Thyroid gland (tissue), 4 donors: ENCODE measurements around the gene BCL2. TPM values are rescaled to one million over a fixed set of nuclear protein-coding genes. Genes with fewer than 3 reads are reported as not detected.

Source experiments
- DNase-seq, 2 donors: peaks; one replicate each; pipeline ENCODE4 v3.0.0-alpha.2; 2019
- H3K27ac ChIP-seq, 3 donors: fragments of 200-600 bp; sonication (generic); 1 replicate in 2 of 3; 2 replicates in 1 of 3; pipeline ENCODE4 v1.5.1; 2016 to 2019; ENCODE audit warnings: mild to moderate bottlenecking in 1 of 3, moderate library complexity in 1 of 3
- H3K27me3 ChIP-seq: fragments of 200-600 bp; sonication (generic); one replicate; pipeline ENCODE4 v1.5.1; 2019
- H3K36me3 ChIP-seq, 2 donors: fragments of 200-600 bp; sonication (generic); one replicate each; pipeline ENCODE4 v1.5.1; 2016 to 2019
- H3K4me1 ChIP-seq, 2 donors: fragments of 200-600 bp; sonication (generic); one replicate each; pipeline ENCODE4 v1.5.1; 2017 to 2019
- H3K4me3 ChIP-seq, 3 donors: fragments of 200-600 bp; sonication (generic); replicated peaks in 1 of 3; 1 replicate in 2 of 3; 2 replicates in 1 of 3; pipeline ENCODE4 v1.5.1; 2016; ENCODE audit warnings: mild to moderate bottlenecking in 1 of 3
- H3K9me3 ChIP-seq: fragments of 200-600 bp; sonication (generic); one replicate; pipeline ENCODE4 v1.5.1; 2017
- POLR2A ChIP-seq, 2 donors: fragments of 450-650 bp; IDR thresholded peaks; one replicate each; pipeline ENCODE4 v1.6.1; 2017; ENCODE audit warnings: antibody characterized with exemption in 2 of 2, mild to moderate bottlenecking in 2 of 2, moderate library complexity in 1 of 2
- WGBS, 2 donors: methylation state at CpG; one replicate each; pipeline ENCODE4 v1.1.5; 2017; 5-methylcytosine and 5-hydroxymethylcytosine counted together
- intact Hi-C: fragments of 100-400 bp; cut with DNase I; formaldehyde crosslinking; loops from one replicate; pipeline ENCODE4 v1.15.1; 2023
- total RNA-seq, 4 donors: library from RNA; depleted of rRNA; stranded (reverse); fragments of >200 nt; gene quantifications; one replicate each; pipeline ENCODE4 v1.2.3, GENCODE V29; 2016
- TF ChIP-seq, protein P1 (sequence below), 6 experiments: fragments of 200-600 bp in 3 of 6; fragments of 450-650 bp in 3 of 6; sonication (generic) in 3 of 6; IDR thresholded peaks; one replicate each; pipeline ENCODE4 v1.5.1; 2016 to 2019; ENCODE audit warnings: antibody characterized with exemption in 6 of 6, mild to moderate bottlenecking in 2 of 6, inconsistent platforms in 1 of 6, moderate library complexity in 1 of 6

BCL2 gene
- total RNA-seq, 4 donors from 2014 or later = 108 to 163 (median 115) TPM

DNA sequence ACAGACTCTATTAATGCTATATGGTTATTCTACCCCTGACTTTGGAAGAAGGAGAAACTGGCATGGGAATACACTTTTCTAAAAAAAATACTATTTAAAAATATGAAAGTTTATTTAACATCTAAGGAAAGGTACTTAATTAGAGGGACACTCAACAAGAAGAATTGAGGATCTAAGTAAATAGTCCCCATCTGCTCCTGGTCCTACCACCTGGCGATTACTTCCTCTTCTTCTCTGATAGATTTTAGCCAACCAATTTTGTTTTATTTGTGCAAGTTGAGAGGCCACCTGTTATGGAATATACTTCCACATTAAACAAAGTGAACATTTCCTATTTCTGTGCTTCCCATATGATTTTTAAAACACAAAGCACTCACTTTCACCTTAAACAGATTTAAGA lies 111.7 kb downstream of the BCL2 start:
- H3K4me1 ChIP-seq = peaks cover 25 to 31% of the 10 kb centered on the region in 2 donors
- H3K9me3 ChIP-seq = no peaks in the 10 kb centered on the region
- H3K27ac ChIP-seq = no peak overlapping the region
- H3K36me3 ChIP-seq = no peaks in the 10 kb centered on the region
- intact Hi-C loops = no loop called here
- 85 to 91% methylated on average over 1 of the region's 1 CpG for WGBS, 2 donors
- DNase-seq = no peak
- no peak overlapping the region for H3K4me3 ChIP-seq
- no peak for TF ChIP-seq POLR2A (IDR thresholded peaks at IDR 0.05)
- TF ChIP-seq, protein P1, sequence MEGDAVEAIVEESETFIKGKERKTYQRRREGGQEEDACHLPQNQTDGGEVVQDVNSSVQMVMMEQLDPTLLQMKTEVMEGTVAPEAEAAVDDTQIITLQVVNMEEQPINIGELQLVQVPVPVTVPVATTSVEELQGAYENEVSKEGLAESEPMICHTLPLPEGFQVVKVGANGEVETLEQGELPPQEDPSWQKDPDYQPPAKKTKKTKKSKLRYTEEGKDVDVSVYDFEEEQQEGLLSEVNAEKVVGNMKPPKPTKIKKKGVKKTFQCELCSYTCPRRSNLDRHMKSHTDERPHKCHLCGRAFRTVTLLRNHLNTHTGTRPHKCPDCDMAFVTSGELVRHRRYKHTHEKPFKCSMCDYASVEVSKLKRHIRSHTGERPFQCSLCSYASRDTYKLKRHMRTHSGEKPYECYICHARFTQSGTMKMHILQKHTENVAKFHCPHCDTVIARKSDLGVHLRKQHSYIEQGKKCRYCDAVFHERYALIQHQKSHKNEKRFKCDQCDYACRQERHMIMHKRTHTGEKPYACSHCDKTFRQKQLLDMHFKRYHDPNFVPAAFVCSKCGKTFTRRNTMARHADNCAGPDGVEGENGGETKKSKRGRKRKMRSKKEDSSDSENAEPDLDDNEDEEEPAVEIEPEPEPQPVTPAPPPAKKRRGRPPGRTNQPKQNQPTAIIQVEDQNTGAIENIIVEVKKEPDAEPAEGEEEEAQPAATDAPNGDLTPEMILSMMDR (IDR thresholded peaks at IDR 0.05) = no peak
- H3K27me3 ChIP-seq = no peaks in the 10 kb centered on the region

GRCh38 chr18:63207143-63207790 lies 112.3 kb downstream of the BCL2 start:
- TF ChIP-seq, protein P1 (IDR thresholded peaks at IDR 0.05) = no peak
- TF ChIP-seq POLR2A (IDR thresholded peaks at IDR 0.05) = no peak
- Histone ChIP-seq H3K27me3 (no peaks in the 10 kb centered on the region), H3K4me3 (no peak overlapping the region), H3K36me3 (no peaks in the 10 kb centered on the region), H3K9me3 (no peaks in the 10 kb centered on the region), H3K4me1 (peaks cover 31 to 34% of the 10 kb centered on the region in 2 donors), H3K27ac (no peak overlapping the region)
- 86 to 88% methylated on average over 14 of the region's 14 CpGs for WGBS, 2 donors
- no peak for DNase-seq
- intact Hi-C loops = no loop called here

- no peaks in the 10 kb centered on the region for H3K27me3 ChIP-seq
- no peaks in the 10 kb centered on the region for H3K9me3 ChIP-seq
- WGBS, 2 donors = 88 to 89% methylated on average over 13 of the region's 13 CpGs
- no peaks in the 10 kb centered on the region for H3K36me3 ChIP-seq
- TF ChIP-seq POLR2A (IDR thresholded peaks at IDR 0.05) = no peak
- TF ChIP-seq, protein P1 (IDR thresholded peaks at IDR 0.05) = no peak
- intact Hi-C loops = no loop called here
- H3K27ac ChIP-seq = no peak overlapping the region
- no peak for DNase-seq
- peaks cover 35 to 38% of the 10 kb centered on the region in 2 donors for H3K4me1 ChIP-seq
- H3K4me3 ChIP-seq = no peak overlapping the region
Observed at GRCh38 chr18:63206433-63207142, 113.0 kb downstream of the BCL2 start.

GRCh38 chr18:63205791-63206252 lies 113.7 kb downstream of the BCL2 start:
- TF ChIP-seq, protein P1 (IDR thresholded peaks at IDR 0.05) = no peak
- no peak for TF ChIP-seq POLR2A (IDR thresholded peaks at IDR 0.05)
- intact Hi-C loops = no loop called here
- no peak for DNase-seq
- no peak overlapping the region for H3K27ac ChIP-seq
- H3K36me3 ChIP-seq = no peaks in the 10 kb centered on the region
- 45 to 50% methylated on average over 6 of the region's 6 CpGs for WGBS, 2 donors
- H3K27me3 ChIP-seq = no peaks in the 10 kb centered on the region
- no peak overlapping the region for H3K4me3 ChIP-seq
- H3K4me1 ChIP-seq = peaks cover 38 to 44% of the 10 kb centered on the region in 2 donors
- no peaks in the 10 kb centered on the region for H3K9me3 ChIP-seq

- DNase-seq = no peak
- H3K27ac ChIP-seq = peak overlapping the region; percentile 36 to 78 (median 75)
- TF ChIP-seq, protein P1 (IDR thresholded peaks at IDR 0.05) = no peak
- no peak for TF ChIP-seq POLR2A (IDR thresholded peaks at IDR 0.05)
- intact Hi-C loops = no loop called here
- peaks cover 41 to 56% of the 10 kb centered on the region in 2 donors for H3K4me1 ChIP-seq
- H3K9me3 ChIP-seq = no peaks in the 10 kb centered on the region
- no peaks in the 10 kb centered on the region for H3K27me3 ChIP-seq
- WGBS, 2 donors = 95 to 97% methylated on average over 3 of the region's 3 CpGs
- H3K36me3 ChIP-seq = no peaks in the 10 kb centered on the region
- H3K4me3 ChIP-seq = no peak overlapping the region
Observed at GRCh38 chr18:63203497-63203896, 116.1 kb downstream of the BCL2 start.
